GM18868 (cell line): ENCODE measurements around the gene ADAMTSL1.

Source experiments
- ATAC-seq: cut with Tn5 transposase; IDR thresholded peaks from one replicate; pipeline ENCODE4 v1.9.1; 2021; ENCODE audit warnings: mild to moderate bottlenecking, moderate library complexity; ENCODE audit not compliant: unreplicated experiment

Gene ADAMTSL1

DNA sequence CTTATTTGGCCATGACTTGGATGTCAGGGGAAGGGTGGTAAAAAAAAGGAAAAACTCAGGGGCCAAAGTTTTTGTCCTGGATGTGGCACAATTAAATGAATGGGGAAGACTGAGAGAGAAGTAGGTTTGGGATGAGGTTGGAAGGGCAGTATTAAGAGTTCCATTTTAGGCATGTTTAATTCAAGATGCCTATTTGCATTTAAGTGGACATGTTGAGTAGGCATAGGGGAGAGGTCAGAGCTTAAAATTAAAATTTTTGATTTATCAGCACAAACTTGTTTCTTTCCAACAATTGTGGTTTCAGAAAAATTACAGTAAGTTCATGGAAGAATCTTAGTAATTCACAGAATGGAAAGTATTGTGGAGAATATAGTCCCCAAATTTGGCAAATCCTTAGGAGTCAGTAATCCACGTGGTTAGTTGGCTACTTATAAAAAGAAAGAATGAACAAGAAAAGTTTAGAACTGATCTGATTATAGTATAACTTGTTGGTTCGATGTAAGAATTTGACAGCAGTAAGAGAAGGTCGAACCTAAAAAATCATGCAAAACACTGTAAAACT lies 293.1 kb downstream of the ADAMTSL1 start:
- no peak for ATAC-seq

DNA sequence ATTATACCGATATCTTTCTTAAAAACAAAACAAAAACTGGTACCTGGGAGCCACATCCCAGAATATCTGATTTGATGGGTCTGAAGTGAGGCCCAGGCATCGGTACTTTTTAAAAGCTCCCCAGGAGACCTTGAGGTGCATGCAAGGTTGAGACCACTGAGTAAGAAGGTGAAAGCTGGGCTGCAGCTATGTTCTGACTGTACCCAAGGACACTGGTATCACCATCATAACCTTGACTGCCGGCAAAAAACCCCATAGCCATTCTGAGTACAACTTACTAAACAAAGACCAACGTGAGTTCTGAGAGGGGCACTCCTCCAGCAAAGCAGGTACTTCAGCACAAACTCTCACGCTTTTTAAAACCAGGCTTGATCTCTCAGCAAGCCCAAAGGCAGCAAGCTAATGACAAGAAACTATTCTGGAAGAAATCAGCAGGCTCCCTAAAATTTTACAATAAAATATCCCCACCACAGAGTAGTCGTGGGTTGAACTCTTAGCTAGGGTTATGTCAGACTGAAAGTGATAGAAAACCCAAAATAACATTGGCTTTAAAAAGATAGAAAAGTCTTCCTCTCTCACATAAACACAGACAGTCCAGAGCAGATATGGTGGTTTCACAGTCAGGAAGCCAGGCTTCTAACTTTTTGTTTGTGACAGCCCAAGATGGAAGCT lies 295.1 kb downstream of the ADAMTSL1 start:
- ATAC-seq, result peak; percentile 95

DNA sequence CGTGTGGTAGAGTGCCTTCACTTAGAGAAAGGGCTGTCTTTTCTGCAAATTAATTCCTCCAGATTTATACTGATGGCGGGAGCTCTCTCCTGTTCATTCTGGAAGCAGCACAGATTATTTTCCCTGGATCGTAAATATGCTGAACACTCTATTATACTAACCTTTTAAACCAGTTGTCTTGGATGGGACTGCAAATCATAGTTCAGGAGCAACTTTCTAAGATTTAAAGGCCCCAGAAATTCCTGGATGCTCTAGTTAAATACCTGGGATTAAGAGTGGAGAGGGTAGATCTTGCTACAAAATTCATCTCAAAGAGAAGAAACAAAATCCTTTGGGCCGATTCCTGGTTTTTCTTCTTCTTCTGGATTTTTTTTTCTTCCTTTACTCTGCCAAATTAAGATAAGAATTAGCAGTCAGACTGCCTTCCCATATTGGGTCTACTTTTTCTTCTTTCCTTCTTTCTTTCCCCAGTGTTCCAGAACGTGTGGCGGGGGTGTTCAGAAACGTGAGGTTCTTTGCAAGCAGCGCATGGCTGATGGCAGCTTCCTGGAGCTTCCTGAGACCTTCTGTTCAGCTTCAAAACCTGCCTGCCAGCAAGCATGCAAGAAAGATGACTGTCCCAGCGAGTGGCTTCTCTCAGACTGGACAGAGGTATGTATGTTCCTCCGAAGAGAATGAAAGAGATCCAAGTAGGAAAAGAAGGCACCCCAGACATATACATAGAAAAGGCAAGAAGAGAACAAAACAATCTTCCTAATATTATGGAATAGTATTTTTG lies 296.4 kb downstream of the ADAMTSL1 start:
- no peak for ATAC-seq

DNA sequence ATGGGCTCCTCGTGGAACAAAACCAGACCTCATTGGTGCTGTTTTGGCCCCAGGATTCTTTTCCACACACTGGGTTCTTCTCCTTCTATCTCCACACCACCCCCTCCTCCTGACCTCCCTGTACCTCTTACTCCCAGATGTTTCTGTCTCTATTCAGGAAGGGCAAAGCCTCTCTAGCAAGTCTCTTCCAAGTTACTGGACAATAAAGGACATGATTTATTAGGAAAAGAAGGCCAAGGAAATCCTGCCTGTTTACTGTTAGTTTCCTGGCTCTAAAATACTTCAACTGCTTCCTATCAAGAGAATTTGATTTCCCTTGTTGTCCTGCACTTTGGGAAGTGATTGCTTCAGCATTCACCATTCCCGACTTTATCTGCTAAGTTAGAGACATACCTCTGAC lies 297.1 kb downstream of the ADAMTSL1 start:
- ATAC-seq, result no peak

DNA sequence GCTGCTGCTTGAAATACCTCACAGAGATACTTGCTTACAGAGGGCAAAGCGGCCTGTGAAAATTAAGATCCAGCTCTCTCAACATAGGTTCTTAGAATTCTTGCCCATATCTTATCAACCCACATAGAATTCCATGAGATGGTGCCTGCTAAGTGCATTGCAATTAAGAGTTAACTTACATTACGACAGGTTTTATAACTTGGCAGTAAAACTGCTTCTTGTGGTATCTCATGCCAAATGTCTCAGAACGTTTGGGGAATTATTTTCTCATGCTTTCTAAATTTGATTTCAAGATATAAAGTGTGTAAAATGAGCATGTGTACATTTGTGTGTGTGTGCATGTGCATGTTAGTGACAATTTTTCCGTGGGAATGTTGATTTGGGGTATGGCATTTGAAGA lies 297.8 kb downstream of the ADAMTSL1 start:
- no peak for ATAC-seq

DNA sequence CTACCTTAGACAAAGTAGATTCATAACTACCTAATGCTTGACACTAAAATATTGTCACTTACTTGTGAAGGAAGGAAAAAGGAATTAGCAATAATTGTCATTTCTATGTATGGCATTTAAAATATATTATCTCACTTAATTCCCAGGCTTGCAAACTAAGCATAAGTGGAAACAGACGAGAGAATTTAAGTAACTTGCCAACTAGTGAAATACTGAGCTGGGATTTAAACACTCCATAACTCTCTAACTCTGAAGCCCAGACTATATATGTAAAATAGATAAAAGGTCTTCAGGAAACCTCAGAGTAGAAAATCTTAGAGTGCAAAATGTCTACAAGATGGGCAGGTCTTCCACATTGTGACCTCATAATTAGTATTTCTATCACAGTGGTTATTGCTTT lies 301.3 kb downstream of the ADAMTSL1 start:
- ATAC-seq, result no peak

DNA sequence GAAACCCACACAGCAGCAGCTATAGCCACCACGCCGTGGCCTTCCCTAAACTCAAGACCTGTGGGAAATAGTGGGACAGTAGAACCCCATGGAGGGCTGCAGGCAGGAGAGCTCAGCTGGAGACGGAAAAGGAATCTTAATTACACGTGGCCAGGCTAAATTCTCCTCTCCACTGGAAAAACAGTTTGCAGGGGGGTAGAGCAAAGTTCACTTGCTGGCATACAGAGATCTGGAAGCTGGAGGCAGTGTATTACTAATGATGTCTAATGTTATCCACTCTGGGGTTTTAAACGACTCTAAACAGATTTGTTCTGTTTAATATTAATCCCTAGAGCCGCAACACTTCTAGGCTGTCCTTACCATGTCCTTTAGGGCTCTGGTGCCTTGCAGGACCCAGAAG lies 302.0 kb downstream of the ADAMTSL1 start:
- no peak for ATAC-seq

DNA sequence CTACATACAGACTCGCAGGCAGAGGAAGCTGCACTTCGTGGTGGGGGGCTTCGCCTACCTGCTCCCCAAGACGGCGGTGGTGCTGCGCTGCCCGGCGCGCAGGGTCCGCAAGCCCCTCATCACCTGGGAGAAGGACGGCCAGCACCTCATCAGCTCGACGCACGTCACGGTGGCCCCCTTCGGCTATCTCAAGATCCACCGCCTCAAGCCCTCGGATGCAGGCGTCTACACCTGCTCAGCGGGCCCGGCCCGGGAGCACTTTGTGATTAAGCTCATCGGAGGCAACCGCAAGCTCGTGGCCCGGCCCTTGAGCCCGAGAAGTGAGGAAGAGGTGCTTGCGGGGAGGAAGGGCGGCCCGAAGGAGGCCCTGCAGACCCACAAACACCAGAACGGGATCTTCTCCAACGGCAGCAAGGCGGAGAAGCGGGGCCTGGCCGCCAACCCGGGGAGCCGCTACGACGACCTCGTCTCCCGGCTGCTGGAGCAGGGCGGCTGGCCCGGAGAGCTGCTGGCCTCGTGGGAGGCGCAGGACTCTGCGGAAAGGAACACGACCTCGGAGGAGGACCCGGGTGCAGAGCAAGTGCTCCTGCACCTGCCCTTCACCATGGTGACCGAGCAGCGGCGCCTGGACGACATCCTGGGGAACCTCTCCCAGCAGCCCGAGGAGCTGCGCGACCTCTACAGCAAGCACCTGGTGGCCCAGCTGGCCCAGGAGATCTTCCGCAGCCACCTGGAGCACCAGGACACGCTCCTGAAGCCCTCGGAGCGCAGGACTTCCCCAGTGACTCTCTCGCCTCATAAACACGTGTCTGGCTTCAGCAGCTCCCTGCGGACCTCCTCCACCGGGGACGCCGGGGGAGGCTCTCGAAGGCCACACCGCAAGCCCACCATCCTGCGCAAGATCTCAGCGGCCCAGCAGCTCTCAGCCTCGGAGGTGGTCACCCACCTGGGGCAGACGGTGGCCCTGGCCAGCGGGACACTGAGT lies 303.2 kb downstream of the ADAMTSL1 start:
- ATAC-seq, result no peak

DNA sequence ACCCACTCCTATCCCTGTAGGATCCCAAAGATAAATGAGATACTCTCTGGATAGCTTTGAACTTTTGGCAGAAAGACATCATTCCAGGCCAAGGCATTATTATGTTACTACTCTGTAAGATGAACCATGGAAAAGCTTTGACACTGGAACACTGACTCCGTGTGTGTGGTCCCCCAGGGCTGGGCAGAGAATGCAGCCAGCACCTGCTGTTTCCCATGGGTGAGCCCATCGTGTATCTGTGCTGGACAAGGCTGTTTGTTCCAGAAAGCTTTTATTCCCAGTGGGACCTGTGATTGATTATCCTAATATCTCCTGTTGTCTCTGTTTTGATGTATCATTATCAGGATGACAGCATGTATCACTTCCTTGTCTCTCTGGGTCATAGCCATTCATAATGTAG lies 304.2 kb downstream of the ADAMTSL1 start:
- ATAC-seq, result no peak

DNA sequence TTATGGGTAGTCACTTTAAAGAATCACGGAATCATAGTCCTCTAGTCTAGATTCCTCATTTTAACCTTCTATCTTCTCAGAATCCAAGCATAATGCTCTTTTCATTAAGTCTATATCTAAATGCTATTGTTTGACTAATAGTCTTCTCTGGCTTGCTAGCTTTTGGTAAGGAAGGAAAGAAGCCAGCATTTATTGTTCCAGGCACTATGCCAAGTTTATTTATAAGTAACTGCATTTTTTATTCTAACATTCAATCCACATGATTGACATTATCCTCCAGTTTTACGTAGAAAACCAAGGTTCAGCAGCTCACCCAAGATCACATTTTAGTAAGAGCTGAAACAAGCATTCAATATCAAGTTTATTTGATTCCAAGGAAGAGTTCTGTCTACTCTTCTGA lies 304.9 kb downstream of the ADAMTSL1 start:
- ATAC-seq, result no peak

DNA sequence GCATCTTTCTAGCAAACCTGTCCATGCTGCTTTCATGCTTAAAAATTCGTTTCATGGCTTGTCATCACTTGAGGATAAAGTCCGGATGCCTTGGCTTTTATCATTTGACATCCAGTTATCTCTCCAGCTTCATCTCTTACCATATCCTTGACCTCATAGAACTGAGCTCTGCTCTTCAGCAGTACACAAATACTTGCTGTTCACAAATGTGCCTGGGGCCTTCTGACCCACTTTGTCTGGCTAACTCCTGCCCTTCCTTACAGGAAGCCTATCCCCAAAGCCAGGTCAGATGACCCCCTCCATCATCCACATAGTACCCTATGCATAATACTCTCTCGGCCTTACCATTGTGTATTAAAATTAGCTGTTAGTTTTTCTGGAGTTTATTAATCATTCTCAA lies 310.0 kb downstream of the ADAMTSL1 start:
- no peak for ATAC-seq

DNA sequence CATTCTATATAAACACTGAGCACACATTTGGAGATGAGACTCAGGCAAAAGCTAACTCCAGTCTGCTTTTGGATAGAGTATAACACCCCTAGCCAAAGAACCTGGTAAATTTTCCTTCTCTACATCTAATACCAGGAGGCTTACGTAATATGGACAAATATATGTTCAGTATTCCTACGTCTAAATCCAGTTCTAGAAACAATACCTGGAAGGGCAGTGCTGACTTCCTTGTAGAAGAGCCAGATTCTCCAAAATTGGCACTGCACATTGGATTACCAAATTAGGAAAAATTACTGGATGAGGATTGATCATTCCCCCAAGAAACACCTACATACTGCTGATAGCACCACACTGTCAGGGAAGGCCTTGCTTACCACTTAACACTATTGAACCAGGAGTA lies 311.7 kb downstream of the ADAMTSL1 start:
- ATAC-seq, result no peak

DNA sequence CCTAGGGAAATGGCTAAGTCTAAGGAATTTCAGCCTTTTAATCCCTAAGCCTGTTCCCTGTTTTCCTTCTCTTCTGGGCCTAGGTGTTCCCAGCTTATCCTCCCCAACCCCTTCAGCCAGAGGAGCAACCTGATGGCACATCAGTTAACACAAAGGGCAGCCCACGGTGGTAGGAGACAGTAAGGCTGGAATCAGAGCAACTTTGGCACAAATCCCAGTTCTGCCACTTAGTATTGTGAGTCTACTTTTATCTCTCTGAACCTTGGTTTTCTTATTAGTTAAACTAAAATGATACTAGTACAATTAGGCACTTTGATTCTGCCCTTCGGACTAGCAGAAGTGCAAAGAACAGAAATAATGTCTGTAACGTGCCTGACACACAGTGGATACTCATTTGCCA lies 312.2 kb downstream of the ADAMTSL1 start:
- no peak for ATAC-seq

DNA sequence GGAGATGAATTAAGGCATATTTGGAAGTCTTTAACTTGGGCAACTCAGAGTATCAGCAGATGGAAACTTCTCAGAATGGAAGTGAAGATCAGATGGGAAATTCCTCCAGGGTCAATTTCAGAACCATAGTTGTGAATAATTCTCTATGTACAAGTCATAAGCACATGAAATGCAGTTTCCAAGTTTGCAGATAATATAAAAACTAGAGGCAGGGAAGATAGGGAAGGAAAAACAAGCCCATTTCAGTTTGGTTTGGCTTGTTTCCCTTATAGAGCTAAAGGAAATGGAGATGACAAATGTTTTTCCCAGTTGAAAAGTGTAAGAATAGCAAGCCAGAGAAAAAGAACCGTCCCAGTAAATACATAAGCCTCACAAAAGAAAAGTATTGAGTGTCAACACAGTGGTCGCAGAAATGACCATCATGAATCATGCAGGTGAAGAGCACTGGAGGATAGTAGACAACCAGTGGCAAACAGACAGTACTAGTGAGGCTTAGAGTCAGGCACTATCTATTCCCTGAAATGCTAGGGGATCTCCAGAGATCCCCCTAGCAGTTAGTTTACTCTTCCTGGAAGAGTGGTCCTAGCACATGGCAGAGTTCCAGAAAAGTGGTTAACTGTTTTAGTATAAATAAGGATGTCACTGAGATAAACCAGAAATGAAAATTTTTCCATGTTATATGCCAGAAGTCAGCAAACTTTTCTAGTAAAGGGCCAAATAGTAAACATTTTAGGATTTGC lies 313.1 kb downstream of the ADAMTSL1 start:
- no peak for ATAC-seq

DNA sequence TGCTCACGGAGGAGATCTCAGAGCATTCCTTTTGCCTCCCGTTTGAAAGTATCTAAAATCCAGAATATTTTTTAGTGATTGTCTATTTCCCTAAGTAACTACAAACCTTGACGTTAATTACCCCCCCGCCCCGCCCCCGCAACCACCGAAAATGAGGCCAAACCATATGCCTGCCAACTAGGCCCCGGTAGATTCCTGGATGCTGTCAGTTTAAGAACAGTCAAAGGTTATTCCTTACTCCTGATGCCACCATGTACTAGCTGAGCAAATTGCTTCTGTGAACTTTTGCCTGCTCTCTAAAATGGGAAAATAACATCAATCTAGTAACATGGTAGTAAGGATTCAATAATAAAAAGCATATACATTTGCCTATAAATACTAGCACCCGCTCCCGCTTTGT lies 314.3 kb downstream of the ADAMTSL1 start:
- no peak for ATAC-seq

DNA sequence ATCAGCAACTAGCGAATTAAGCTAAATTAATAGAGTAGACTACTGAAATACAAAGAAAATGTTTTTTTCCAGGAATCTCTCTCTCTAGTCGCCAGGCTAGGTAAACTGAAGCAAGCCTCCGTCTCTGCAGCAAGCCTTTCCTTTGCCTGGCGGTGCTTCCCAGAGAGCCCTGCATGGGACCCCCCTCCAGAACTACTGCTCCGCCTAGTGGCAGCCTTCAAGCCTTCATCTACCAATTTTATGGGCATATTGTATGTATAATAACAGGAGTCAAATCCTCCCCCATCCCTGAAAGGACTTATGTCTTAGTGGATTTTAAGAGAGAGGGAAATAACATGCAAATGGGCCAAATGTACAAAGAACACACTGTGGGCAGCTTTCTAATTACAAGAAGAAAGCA lies 317.1 kb downstream of the ADAMTSL1 start:
- peak; percentile 47 for ATAC-seq

DNA sequence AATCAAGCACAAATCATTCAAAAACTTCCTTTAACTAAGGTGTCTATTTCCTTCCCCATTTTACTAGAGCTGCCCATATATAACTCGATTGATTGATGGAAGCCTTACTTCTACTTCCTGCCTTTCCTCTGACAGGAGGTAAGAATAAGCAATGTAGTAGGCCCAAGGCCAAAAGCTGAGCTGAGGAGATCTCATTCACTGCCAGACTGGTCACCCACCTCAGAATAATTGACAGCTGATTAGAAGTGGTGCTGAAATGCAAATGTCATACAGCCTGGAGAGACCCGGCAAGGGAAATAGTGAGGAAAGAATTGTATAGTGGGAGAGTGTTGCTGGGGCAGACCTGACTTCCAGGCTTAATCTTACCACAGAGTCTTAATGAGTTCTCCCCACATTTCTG lies 319.2 kb downstream of the ADAMTSL1 start:
- no peak for ATAC-seq

DNA sequence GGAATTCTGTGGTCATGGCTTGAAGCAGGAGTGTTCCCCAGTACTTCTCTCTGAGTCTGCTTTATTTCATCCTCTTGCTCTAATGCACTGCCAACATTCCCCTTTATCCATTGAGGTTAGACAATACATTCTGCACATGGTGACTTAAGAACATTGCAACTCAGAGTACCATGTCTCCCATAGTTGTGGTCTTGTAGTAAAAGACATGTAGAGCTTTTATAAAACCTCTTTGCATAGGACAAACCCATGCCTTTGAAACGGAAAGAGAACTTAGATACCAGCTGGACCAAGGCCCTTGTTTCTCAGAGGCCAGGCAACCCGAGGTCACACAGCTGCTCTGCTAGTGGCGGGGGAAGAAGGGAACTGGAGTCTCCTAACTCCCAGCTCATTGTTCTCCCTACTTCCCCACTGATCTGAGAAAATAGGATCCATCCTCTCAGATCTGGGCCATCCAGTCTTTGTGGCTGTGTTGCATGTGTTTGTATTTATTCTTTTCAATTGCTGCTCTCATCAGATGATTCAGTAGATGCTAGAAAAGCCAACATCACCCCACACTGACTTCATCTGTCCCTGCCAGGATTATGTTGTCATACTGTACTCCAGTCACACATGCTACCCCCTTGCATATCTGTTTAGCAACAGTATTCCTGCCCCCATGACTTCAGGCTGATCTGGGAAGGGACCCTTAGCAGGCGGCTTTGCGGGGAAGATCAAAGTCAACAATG lies 322.2 kb downstream of the ADAMTSL1 start:
- no peak for ATAC-seq

DNA sequence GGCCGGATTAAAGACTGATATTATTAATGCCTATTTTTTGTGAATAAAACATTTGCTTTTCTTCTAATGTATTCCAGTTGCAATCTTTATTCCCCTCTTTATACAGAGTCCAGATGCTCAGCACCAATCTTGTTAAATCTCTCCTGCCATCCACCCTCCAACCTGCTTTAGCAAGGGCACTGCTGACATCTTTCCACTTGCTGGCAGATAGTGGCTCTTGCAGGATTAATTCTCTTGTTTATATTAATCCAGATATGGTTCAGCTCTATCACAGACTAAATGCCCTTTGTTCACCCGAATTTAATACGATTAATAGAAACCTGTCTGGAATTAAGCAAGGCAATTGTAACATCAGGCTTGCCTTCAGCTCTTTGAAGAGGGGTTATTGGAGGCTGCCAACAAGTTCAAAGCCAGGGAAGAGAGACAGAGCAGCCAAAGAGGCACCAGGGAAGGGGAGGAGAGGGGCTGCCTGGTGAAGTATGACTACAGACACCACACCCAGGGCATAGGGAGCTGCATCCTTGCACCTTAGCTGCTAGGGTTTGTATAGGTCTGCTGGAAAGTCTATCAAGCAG lies 322.8 kb downstream of the ADAMTSL1 start:
- no peak for ATAC-seq
